ENCODE results near the gene APPBP2.

Gene APPBP2, protein sequence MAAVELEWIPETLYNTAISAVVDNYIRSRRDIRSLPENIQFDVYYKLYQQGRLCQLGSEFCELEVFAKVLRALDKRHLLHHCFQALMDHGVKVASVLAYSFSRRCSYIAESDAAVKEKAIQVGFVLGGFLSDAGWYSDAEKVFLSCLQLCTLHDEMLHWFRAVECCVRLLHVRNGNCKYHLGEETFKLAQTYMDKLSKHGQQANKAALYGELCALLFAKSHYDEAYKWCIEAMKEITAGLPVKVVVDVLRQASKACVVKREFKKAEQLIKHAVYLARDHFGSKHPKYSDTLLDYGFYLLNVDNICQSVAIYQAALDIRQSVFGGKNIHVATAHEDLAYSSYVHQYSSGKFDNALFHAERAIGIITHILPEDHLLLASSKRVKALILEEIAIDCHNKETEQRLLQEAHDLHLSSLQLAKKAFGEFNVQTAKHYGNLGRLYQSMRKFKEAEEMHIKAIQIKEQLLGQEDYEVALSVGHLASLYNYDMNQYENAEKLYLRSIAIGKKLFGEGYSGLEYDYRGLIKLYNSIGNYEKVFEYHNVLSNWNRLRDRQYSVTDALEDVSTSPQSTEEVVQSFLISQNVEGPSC

DNA sequence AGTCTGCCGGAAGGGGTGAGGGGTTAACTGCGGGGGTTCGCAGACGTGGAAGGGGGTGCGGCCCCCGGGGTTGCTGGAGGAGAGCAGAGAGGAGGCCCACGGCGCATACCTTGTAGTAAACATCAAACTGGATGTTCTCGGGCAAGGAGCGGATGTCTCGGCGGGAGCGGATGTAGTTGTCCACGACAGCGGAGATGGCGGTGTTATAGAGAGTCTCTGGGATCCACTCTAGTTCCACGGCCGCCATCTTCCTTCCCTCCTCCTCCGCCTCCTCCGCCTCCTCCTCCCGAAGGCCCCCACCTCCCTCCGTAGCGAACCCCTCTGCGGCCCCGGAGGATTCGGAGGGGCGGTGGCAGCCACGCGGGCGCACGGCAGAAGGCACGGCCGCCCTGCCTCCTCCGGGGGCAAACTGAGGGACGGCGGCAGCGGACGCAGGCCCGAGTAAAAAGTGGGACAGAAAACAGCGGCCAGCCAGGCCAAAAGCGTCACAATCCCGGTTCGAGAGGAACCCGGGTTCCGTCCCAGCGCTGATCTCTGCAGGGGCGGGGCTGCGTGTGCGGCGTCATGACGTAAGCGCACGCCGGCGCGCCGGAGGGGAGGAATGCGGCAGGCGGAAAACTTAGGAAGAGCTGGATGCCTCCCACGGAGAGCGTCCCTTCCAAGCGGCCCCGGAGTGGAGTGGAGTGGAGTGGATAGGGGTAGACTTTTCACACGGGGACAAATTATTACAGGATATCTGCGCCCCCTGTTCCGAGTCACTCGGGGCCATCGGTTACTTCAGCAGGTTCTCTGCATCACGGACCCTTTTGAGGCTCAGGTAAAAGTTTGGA is at the start of gene APPBP2:
TSS of gene APPBP2 (minus strand) at position 558 of the 830 bp plus-strand sequence. CDS start at position 247, 311 bp downstream.
- H3K27ac ChIP-seq = peak within 1 kb of the TSS; percentile 95
- TF ChIP-seq ZFX (IDR thresholded peaks at IDR 0.05; ENCODE audit: borderline replicate concordance) = no peak
- TF ChIP-seq, protein P1, sequence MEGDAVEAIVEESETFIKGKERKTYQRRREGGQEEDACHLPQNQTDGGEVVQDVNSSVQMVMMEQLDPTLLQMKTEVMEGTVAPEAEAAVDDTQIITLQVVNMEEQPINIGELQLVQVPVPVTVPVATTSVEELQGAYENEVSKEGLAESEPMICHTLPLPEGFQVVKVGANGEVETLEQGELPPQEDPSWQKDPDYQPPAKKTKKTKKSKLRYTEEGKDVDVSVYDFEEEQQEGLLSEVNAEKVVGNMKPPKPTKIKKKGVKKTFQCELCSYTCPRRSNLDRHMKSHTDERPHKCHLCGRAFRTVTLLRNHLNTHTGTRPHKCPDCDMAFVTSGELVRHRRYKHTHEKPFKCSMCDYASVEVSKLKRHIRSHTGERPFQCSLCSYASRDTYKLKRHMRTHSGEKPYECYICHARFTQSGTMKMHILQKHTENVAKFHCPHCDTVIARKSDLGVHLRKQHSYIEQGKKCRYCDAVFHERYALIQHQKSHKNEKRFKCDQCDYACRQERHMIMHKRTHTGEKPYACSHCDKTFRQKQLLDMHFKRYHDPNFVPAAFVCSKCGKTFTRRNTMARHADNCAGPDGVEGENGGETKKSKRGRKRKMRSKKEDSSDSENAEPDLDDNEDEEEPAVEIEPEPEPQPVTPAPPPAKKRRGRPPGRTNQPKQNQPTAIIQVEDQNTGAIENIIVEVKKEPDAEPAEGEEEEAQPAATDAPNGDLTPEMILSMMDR (IDR thresholded peaks at IDR 0.05) = no peak

DNA sequence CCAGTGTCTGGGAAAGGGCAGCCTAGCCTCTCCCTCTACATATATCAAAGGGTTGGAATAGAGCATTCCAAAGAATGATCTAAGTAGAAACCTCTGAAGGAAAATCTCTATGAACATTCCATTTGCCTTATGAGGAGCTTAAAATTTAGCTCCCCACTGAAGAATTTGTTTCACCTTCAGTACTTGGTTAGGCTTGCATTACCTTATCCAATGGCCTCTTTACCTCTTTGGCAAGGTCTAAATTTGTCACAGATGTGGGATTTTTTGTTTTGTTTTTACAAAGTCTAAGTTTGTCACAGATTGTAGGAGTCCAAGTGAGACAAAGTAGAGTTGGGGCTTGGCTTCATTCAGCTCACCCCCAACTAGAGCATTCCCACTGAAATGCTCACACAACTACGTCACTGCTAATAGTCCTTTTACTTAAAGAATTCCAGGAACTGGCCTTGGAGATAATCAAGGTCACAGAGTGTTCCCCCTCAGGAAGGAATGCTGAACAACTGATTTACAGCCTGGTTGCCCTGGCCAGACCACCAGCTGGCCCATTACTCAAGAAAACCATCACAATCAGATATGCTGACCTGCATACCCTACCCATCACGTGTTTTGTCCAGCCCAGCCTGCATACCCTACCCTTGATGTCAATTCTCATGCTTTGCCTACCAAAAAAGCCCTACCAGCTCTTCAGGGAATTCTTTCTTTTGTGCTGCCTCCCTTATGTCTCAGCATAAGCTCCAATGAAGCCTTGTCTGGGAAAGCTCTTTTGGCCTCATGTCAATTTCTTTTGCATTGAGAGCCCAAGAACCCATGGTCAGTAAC is 47.4 kb upstream of the APPBP2 start:
- no peak for TF ChIP-seq ZFX (IDR thresholded peaks at IDR 0.05; ENCODE audit: borderline replicate concordance)
- TF ChIP-seq, protein P1 (IDR thresholded peaks at IDR 0.05) = no peak
- no peak overlapping the region for H3K27ac ChIP-seq

DNA sequence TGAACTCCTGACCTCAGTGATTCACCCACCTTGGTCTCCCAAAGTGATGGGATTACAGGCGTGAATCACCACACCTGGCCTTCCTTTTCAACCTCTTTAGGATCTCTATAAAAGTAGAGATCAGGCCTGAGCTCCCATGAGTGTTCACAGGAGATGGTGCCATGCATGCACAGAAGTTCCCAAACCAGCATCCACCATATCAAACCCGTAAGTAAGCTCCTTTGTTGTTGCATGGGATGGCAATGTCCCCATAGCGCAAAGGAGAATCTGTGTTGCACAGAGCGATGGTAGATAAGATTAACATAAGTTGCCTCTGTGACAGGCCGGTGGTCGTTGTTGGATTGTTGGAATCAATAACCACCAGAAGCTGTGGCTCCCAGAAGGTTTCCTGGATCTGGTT is 39.2 kb upstream of the APPBP2 start:
- H3K27ac ChIP-seq = no peak overlapping the region
- TF ChIP-seq, protein P1 (IDR thresholded peaks at IDR 0.05) = no peak
- TF ChIP-seq ZFX (IDR thresholded peaks at IDR 0.05; ENCODE audit: borderline replicate concordance) = no peak

DNA sequence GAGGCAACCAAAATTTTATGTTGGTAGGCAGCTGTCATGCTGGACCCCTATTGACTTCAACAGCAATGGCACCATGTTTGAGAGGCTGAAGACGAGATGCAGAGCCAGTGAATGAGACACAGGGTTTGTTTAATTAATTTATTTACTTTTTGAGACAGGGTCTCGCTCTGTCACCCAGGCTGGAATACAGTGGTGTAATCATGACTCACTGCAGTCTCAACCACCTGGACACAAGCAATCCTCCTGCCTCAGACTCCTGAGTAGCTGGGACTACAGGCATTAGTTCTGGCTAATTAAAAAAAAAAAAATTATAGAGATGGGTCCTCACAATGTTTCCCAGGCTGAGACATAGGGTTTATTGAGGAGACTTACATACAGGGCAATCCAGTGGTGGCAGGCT is 37.7 kb upstream of the APPBP2 start:
- TF ChIP-seq, protein P1 (IDR thresholded peaks at IDR 0.05) = no peak
- no peak for TF ChIP-seq ZFX (IDR thresholded peaks at IDR 0.05; ENCODE audit: borderline replicate concordance)

DNA sequence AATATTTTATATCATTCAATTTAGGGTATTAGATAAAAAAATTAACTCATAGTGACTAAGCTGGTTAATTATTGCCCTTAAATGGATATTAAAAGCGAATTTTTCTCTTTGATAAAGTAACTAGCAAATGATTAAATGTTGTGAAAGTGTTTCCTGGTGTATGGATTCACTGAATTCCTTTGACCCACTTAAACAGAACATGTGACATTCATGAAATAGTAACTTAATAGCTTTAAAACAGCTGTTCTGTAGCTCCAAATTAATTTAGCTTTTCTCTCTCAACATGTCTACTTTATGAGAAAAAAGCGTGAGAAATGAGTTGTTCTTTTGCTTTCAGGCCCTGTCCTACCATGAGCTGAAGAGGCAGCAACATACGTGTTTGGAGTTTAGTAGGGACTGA is 36.4 kb upstream of the APPBP2 start:
- TF ChIP-seq, protein P1 (IDR thresholded peaks at IDR 0.05) = no peak
- no peak for TF ChIP-seq ZFX (IDR thresholded peaks at IDR 0.05; ENCODE audit: borderline replicate concordance)
- no peak overlapping the region for H3K27ac ChIP-seq

More for the DNA sequence above, 37.7 kb upstream of the APPBP2 start:
- H3K27ac ChIP-seq = no peak overlapping the region

DNA sequence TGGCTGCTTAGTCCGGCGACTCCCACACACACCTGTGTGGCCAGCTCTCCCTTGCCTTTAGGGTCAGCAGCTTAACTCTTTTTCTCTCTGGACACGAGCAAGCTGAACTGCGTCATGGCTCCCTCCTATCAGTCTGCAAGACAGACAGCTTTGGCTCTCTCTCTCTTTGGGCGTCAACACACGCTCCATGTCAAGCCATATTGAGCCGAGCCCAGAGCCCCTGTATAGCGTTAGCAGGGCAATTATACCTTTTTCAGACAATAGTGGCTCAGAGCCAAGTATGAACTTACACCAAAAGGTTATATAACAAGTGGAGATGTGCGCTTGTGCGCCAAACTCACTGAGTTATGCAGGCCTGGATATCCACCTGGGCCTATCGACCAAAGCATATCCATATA is 34.8 kb upstream of the APPBP2 start:
- no peak overlapping the region for H3K27ac ChIP-seq
- no peak for TF ChIP-seq ZFX (IDR thresholded peaks at IDR 0.05; ENCODE audit: borderline replicate concordance)
- TF ChIP-seq, protein P1 (IDR thresholded peaks at IDR 0.05) = no peak

Data from 22Rv1 (cell line).